PC-3 (cell line): ENCODE data around the gene SMAD7.

Source experiments
- CTCF ChIP-seq: fragments of 300-600 bp; sonication (generic); conservative IDR thresholded peaks from 2 replicates; pipeline ENCODE4 v1.5.1; 2017; ENCODE audit warnings: antibody characterized with exemption, low read depth, mild to moderate bottlenecking, low read length
- EZH2 ChIP-seq: fragments of 300-600 bp; sonication (generic); IDR thresholded peaks from one replicate; pipeline ENCODE4 v1.6.1; 2017; ENCODE audit warnings: antibody characterized with exemption, mild to moderate bottlenecking, low read length; ENCODE audit not compliant: unreplicated experiment
- EZH2phosphoT487 ChIP-seq: fragments of 300-600 bp; sonication (generic); IDR thresholded peaks from 2 replicates; pipeline ENCODE4 v1.6.1; 2018; ENCODE audit warnings: mild to moderate bottlenecking, antibody characterized with exemption, low read length, borderline replicate concordance

GRCh38 chr18:48901145-48902022 lies 49.4 kb downstream of the SMAD7 start:
- TF ChIP-seq CTCF, result no peak
- no peak for TF ChIP-seq EZH2phosphoT487
- no peak for TF ChIP-seq EZH2
